NCI-H748 (cell line): ENCODE measurements around the gene TSPEAR.
"Not testable (repeated sequence)": the region's sequence is repeated elsewhere in the genome, so short reads cannot be mapped to it uniquely, and the experiment has no call there.

ENCODE experiments used
- DNase-seq: peaks from one replicate; lab custom pipeline; 2025; ENCODE audit not compliant: unreplicated experiment; lab: John Stamatoyannopoulos, UW

The TSPEAR gene

GRCh38 chr21:44636209-44637017 lies 75.0 kb downstream of the TSPEAR start:
- no peak for DNase-seq

- DNase-seq = no peak
Observed at GRCh38 chr21:44632067-44632466, 79.3 kb downstream of the TSPEAR start.

GRCh38 chr21:44630440-44630839 lies 80.9 kb downstream of the TSPEAR start:
- no peak for DNase-seq

GRCh38 chr21:44628707-44629391 lies 82.5 kb downstream of the TSPEAR start:
- no peak for DNase-seq

- not testable (repeated sequence) for DNase-seq
Observed at GRCh38 chr21:44627831-44628233, 83.5 kb downstream of the TSPEAR start.

- not testable (repeated sequence) for DNase-seq
Observed at GRCh38 chr21:44627181-44627822, 84.1 kb downstream of the TSPEAR start.

- no peak for DNase-seq
Observed at GRCh38 chr21:44626673-44627143, 84.7 kb downstream of the TSPEAR start, which contains the start of gene KRTAP10-9. Gene KRTAP10-9, plus strand, starts transcription at chr21:44627093. Its CDS starts 79 bp downstream, at chr21:44627172.

GRCh38 chr21:44626262-44626661 lies 85.1 kb downstream of the TSPEAR start:
- DNase-seq = no peak

GRCh38 chr21:44625756-44626155 lies 85.6 kb downstream of the TSPEAR start:
- DNase-seq = no peak

- DNase-seq = no peak
Observed at GRCh38 chr21:44623575-44623974, 87.8 kb downstream of the TSPEAR start.

GRCh38 chr21:44619886-44620285 lies 91.5 kb downstream of the TSPEAR start:
- no peak for DNase-seq

- no peak for DNase-seq
Observed at GRCh38 chr21:44618909-44619308, 92.5 kb downstream of the TSPEAR start.

- DNase-seq = no peak
Observed at GRCh38 chr21:44618504-44618903, 92.9 kb downstream of the TSPEAR start.

- DNase-seq = no peak
Observed at GRCh38 chr21:44617071-44617501, 94.3 kb downstream of the TSPEAR start.

- no peak for DNase-seq
Observed at GRCh38 chr21:44616591-44616926, 94.8 kb downstream of the TSPEAR start.

- no peak for DNase-seq
Observed at GRCh38 chr21:44615911-44616590, 95.3 kb downstream of the TSPEAR start.

- no peak for DNase-seq
Observed at GRCh38 chr21:44615466-44615865, 95.9 kb downstream of the TSPEAR start.

GRCh38 chr21:44614961-44615391 lies 96.4 kb downstream of the TSPEAR start:
- no peak for DNase-seq

GRCh38 chr21:44614161-44614631 lies 97.2 kb downstream of the TSPEAR start:
- DNase-seq = no peak

GRCh38 chr21:44613386-44614155 lies 97.8 kb downstream of the TSPEAR start:
- no peak for DNase-seq
